WTC11 (cell line): Measurements from ENCODE around the gene UNKL. TPM values are rescaled to one million over a fixed set of nuclear protein-coding genes. Genes with fewer than 3 reads are reported as not detected.

Experiments
- ATAC-seq: fragments of 200-7000 bp; cut with Tn5 transposase; 2 replicates; pipeline ENCODE4 v1.10.0; 2021; ENCODE audit warnings: mild to moderate bottlenecking, moderate library complexity
- CTCF ChIA-PET: fragments of 300-600 bp; sonication (Branson Sonifier 250); formaldehyde crosslinking; loops from one replicate; lab custom pipeline; 2021; ENCODE audit warnings: antibody characterized with exemption; lab: Charles Lee
- POLR2A ChIA-PET: fragments of 350-600 bp; sonication (Branson Sonifier 250); formaldehyde crosslinking; loops from one replicate; lab custom pipeline; 2021; ENCODE audit warnings: antibody characterized with exemption; lab: Charles Lee
- DNase-seq: peaks from one replicate; pipeline ENCODE4 v3.0.0; 2021; ENCODE audit warnings: low spot score
- H3K27ac Mint-ChIP-seq: 2 replicates; pipeline ENCODE4 v1.8.0; 2021; ENCODE audit warnings: mixed read lengths
- H3K27me3 Mint-ChIP-seq: 2 replicates; pipeline ENCODE4 v1.8.0; 2021; ENCODE audit warnings: low read depth, mild to moderate bottlenecking, moderate library complexity, mixed read lengths
- H3K36me3 Mint-ChIP-seq: 2 replicates; pipeline ENCODE4 v1.8.0; 2021; ENCODE audit warnings: mixed read lengths
- H3K4me1 Mint-ChIP-seq: 2 replicates; pipeline ENCODE4 v1.8.0; 2022; ENCODE audit warnings: mixed read lengths
- H3K4me3 Mint-ChIP-seq: 2 replicates; pipeline ENCODE4 v1.8.0; 2021; ENCODE audit warnings: mild to moderate bottlenecking, moderate library complexity, mixed read lengths
- H3K9me3 Mint-ChIP-seq: 2 replicates; pipeline ENCODE4 v1.8.0; 2021; ENCODE audit warnings: mixed read lengths
- ATF1 ChIP-seq: sonication (generic); formaldehyde crosslinking; IDR thresholded peaks from 2 replicates; pipeline ENCODE4 v1.8.1; 2023; ENCODE audit warnings: mild to moderate bottlenecking, moderate library complexity, missing genetic modification reagents
- CBFB ChIP-seq: sonication (generic); formaldehyde crosslinking; IDR thresholded peaks from 2 replicates; pipeline ENCODE4 v1.8.1; 2022; ENCODE audit warnings: mild to moderate bottlenecking, low read depth, missing genetic modification reagents
- FOXP1 ChIP-seq: sonication (generic); formaldehyde crosslinking; IDR thresholded peaks from 2 replicates; pipeline ENCODE4 v1.8.0; 2022; ENCODE audit warnings: missing genetic modification reagents, mild to moderate bottlenecking, moderate library complexity, borderline replicate concordance
- GABPB1 ChIP-seq: sonication (generic); formaldehyde crosslinking; IDR thresholded peaks from 2 replicates; pipeline ENCODE4 v1.8.1; 2023; ENCODE audit warnings: mild to moderate bottlenecking, missing genetic modification reagents
- GTF2I ChIP-seq: fragments of 250-450 bp; sonication (Bioruptor Pico); conservative IDR thresholded peaks from 2 replicates; pipeline ENCODE4 v1.4.0; 2021; ENCODE audit warnings: mild to moderate bottlenecking
- HMGA2 ChIP-seq: fragments of 250-450 bp; sonication (Bioruptor Pico); IDR thresholded peaks from 2 replicates; pipeline ENCODE4 v1.4.0; 2021; ENCODE audit warnings: mild to moderate bottlenecking, moderate library complexity
- PRRX2 ChIP-seq: fragments of 250-450 bp; sonication (Bioruptor Pico); IDR thresholded peaks from 2 replicates; pipeline ENCODE4 v1.8.0; 2021; ENCODE audit warnings: mild to moderate bottlenecking
- RORB ChIP-seq: fragments of 250-450 bp; sonication (Bioruptor Pico); IDR thresholded peaks from 2 replicates; pipeline ENCODE4 v1.9.0; 2021; ENCODE audit warnings: mild to moderate bottlenecking
- ZNF416 ChIP-seq: fragments of 250-450 bp; sonication (Bioruptor Pico); IDR thresholded peaks from 2 replicates; pipeline ENCODE4 v1.9.0; 2021; ENCODE audit warnings: mild to moderate bottlenecking, inconsistent platforms
- total RNA-seq: library from RNA; stranded (reverse); gene quantifications from 3 replicates; pipeline ENCODE4 v1.2.3, GENCODE V29; 2021
- TF ChIP-seq, protein P1 (sequence below): sonication (generic); formaldehyde crosslinking; IDR thresholded peaks from 2 replicates; pipeline ENCODE4 v1.8.1; 2022; ENCODE audit warnings: mild to moderate bottlenecking, missing genetic modification reagents, moderate library complexity, borderline replicate concordance
- TF ChIP-seq, protein P2 (sequence below): fragments of 250-450 bp; sonication (Bioruptor Pico); IDR thresholded peaks from 2 replicates; pipeline ENCODE4 v2.1.2; 2022; ENCODE audit warnings: mild to moderate bottlenecking, moderate library complexity
- TF ChIP-seq, protein P3 (sequence below): sonication (generic); formaldehyde crosslinking; IDR thresholded peaks from 2 replicates; pipeline ENCODE4 v1.8.0; 2022; ENCODE audit warnings: missing genetic modification reagents
- TF ChIP-seq, protein P4 (sequence below): sonication (generic); formaldehyde crosslinking; IDR thresholded peaks from 2 replicates; pipeline ENCODE4 v1.8.1; 2023; ENCODE audit warnings: mild to moderate bottlenecking, missing genetic modification reagents
- TF ChIP-seq, protein P5 (sequence below): sonication (generic); formaldehyde crosslinking; IDR thresholded peaks from 2 replicates; pipeline ENCODE4 v1.8.1; 2023; ENCODE audit warnings: mild to moderate bottlenecking, moderate library complexity, missing genetic modification reagents
- TF ChIP-seq, protein P6 (sequence below): sonication (generic); formaldehyde crosslinking; IDR thresholded peaks from 2 replicates; pipeline ENCODE4 v1.8.1; 2023; ENCODE audit warnings: mild to moderate bottlenecking, missing genetic modification reagents

The UNKL gene
- total RNA-seq, 1 experiment from 2014 or later: 53.3 TPM

DNA sequence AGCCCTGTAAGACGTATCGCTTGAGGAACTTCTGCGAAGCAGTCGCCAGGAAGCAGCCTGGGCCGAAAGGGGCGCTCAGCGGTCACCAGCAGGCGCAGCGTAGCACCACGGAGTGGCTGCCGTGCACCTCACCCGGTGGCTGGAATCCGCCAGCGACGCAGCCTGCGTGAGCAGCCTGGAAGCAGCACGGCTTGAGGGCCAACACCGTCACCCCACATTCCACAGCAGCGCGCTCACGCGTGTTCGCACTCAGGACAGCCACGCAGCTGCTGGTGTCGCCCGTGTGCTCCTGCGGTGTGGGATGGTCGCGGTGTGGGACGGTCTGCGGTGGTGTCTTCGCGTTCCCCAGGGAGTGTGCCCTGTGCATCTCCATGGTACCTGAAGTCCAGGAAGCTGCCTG is 95.5 kb downstream of the UNKL start:
- 0 out of 2 replicates have a peak, but pooled peaks have one; percentile 30 for TF ChIP-seq FOXP1 (CRISPR knock-in tag)
- no peak for TF ChIP-seq CBFB (CRISPR knock-in tag)
- no peak for TF ChIP-seq GTF2I (CRISPR knock-in tag)
- TF ChIP-seq, protein P1, sequence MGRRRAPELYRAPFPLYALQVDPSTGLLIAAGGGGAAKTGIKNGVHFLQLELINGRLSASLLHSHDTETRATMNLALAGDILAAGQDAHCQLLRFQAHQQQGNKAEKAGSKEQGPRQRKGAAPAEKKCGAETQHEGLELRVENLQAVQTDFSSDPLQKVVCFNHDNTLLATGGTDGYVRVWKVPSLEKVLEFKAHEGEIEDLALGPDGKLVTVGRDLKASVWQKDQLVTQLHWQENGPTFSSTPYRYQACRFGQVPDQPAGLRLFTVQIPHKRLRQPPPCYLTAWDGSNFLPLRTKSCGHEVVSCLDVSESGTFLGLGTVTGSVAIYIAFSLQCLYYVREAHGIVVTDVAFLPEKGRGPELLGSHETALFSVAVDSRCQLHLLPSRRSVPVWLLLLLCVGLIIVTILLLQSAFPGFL: no peak
- TF ChIP-seq, all 79 proteins: peak for 1
- POLR2A ChIA-PET: no interaction called here
- Mint-ChIP-seq H3K27ac (peak overlapping the region; percentile 68), H3K27me3 (no peaks in the 10 kb centered on the region), H3K4me3 (no peak overlapping the region), H3K4me1 (no peaks in the 10 kb centered on the region), H3K9me3 (no peaks in the 10 kb centered on the region), H3K36me3 (peaks cover 69% of the 10 kb centered on the region)
- ATAC-seq: no peak
- DNase-seq: no peak
- CTCF ChIA-PET: no interaction called here

DNA sequence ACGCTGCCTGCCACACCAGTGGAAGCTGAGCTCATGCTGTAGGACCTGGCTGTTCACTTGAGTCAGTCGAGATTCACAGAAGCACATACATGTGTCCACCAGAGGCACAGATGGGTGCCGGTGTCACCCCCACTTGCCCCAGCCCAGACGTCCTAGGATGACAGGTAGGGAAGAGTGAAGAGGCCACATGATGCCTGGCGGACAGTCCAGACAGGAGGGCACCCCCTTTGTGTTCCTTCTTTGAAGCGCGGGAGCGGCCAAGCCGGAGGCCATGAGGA is 96.3 kb downstream of the UNKL start:
- Mint-ChIP-seq H3K27me3 (no peaks in the 10 kb centered on the region), H3K27ac (peak overlapping the region; percentile 63; the same call in 1 of the 2 replicates), H3K4me3 (no peak overlapping the region), H3K36me3 (peaks cover 67% of the 10 kb centered on the region), H3K4me1 (no peaks in the 10 kb centered on the region), H3K9me3 (no peaks in the 10 kb centered on the region)
- TF ChIP-seq ZNF416 (CRISPR knock-in tag): no peak
- no peak for TF ChIP-seq ATF1
- no peak for TF ChIP-seq HMGA2 (CRISPR knock-in tag)
- TF ChIP-seq, protein P2, sequence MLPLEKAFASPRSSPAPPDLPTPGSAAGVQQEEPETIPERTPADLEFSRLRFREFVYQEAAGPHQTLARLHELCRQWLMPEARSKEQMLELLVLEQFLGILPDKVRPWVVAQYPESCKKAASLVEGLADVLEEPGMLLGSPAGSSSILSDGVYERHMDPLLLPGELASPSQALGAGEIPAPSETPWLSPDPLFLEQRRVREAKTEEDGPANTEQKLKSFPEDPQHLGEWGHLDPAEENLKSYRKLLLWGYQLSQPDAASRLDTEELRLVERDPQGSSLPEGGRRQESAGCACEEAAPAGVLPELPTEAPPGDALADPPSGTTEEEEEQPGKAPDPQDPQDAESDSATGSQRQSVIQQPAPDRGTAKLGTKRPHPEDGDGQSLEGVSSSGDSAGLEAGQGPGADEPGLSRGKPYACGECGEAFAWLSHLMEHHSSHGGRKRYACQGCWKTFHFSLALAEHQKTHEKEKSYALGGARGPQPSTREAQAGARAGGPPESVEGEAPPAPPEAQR: no peak
- TF ChIP-seq PRRX2 (CRISPR knock-in tag): no peak
- TF ChIP-seq RORB (CRISPR knock-in tag): no peak
- TF ChIP-seq, protein P3, sequence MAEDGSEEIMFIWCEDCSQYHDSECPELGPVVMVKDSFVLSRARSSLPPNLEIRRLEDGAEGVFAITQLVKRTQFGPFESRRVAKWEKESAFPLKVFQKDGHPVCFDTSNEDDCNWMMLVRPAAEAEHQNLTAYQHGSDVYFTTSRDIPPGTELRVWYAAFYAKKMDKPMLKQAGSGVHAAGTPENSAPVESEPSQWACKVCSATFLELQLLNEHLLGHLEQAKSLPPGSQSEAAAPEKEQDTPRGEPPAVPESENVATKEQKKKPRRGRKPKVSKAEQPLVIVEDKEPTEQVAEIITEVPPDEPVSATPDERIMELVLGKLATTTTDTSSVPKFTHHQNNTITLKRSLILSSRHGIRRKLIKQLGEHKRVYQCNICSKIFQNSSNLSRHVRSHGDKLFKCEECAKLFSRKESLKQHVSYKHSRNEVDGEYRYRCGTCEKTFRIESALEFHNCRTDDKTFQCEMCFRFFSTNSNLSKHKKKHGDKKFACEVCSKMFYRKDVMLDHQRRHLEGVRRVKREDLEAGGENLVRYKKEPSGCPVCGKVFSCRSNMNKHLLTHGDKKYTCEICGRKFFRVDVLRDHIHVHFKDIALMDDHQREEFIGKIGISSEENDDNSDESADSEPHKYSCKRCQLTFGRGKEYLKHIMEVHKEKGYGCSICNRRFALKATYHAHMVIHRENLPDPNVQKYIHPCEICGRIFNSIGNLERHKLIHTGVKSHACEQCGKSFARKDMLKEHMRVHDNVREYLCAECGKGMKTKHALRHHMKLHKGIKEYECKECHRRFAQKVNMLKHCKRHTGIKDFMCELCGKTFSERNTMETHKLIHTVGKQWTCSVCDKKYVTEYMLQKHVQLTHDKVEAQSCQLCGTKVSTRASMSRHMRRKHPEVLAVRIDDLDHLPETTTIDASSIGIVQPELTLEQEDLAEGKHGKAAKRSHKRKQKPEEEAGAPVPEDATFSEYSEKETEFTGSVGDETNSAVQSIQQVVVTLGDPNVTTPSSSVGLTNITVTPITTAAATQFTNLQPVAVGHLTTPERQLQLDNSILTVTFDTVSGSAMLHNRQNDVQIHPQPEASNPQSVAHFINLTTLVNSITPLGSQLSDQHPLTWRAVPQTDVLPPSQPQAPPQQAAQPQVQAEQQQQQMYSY (CRISPR knock-in tag): no peak
- TF ChIP-seq, protein P4, sequence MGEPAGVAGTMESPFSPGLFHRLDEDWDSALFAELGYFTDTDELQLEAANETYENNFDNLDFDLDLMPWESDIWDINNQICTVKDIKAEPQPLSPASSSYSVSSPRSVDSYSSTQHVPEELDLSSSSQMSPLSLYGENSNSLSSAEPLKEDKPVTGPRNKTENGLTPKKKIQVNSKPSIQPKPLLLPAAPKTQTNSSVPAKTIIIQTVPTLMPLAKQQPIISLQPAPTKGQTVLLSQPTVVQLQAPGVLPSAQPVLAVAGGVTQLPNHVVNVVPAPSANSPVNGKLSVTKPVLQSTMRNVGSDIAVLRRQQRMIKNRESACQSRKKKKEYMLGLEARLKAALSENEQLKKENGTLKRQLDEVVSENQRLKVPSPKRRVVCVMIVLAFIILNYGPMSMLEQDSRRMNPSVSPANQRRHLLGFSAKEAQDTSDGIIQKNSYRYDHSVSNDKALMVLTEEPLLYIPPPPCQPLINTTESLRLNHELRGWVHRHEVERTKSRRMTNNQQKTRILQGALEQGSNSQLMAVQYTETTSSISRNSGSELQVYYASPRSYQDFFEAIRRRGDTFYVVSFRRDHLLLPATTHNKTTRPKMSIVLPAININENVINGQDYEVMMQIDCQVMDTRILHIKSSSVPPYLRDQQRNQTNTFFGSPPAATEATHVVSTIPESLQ (CRISPR knock-in tag): no peak
- TF ChIP-seq, protein P5, sequence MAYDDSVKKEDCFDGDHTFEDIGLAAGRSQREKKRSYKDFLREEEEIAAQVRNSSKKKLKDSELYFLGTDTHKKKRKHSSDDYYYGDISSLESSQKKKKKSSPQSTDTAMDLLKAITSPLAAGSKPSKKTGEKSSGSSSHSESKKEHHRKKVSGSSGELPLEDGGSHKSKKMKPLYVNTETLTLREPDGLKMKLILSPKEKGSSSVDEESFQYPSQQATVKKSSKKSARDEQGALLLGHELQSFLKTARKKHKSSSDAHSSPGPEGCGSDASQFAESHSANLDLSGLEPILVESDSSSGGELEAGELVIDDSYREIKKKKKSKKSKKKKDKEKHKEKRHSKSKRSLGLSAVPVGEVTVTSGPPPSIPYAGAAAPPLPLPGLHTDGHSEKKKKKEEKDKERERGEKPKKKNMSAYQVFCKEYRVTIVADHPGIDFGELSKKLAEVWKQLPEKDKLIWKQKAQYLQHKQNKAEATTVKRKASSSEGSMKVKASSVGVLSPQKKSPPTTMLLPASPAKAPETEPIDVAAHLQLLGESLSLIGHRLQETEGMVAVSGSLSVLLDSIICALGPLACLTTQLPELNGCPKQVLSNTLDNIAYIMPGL (CRISPR knock-in tag): no peak
- TF ChIP-seq, protein P6, sequence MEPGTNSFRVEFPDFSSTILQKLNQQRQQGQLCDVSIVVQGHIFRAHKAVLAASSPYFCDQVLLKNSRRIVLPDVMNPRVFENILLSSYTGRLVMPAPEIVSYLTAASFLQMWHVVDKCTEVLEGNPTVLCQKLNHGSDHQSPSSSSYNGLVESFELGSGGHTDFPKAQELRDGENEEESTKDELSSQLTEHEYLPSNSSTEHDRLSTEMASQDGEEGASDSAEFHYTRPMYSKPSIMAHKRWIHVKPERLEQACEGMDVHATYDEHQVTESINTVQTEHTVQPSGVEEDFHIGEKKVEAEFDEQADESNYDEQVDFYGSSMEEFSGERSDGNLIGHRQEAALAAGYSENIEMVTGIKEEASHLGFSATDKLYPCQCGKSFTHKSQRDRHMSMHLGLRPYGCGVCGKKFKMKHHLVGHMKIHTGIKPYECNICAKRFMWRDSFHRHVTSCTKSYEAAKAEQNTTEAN: no peak
- no peak for TF ChIP-seq GABPB1
- ChIA-PET CTCF (interaction anchor here (0.9 kb wide), 1 partner anchor 13 kb away, joined by 4 read pairs; no protein-coding TSS in a partner anchor), POLR2A (no interaction called here)
- DNase-seq: no peak
- no peak for ATAC-seq
